Measurements from ENCODE around the gene PLPP4.
"Not testable (repeated sequence)": the region's sequence is repeated elsewhere in the genome, so short reads cannot be mapped to it uniquely, and the experiment has no call there.

Gene PLPP4

GRCh38 chr10:120490288-120490687 is 33.3 kb downstream of the PLPP4 start:
- DNase-seq (ENCODE audit: low read depth): no peak

GRCh38 chr10:120492346-120492745 is 35.3 kb downstream of the PLPP4 start:
- DNase-seq (ENCODE audit: low read depth): no peak

GRCh38 chr10:120493411-120494312 is 36.6 kb downstream of the PLPP4 start:
- DNase-seq (ENCODE audit: low read depth): no peak

- DNase-seq (ENCODE audit: low read depth): no peak
Measured at GRCh38 chr10:120494313-120494710, 37.3 kb downstream of the PLPP4 start.

- no peak for DNase-seq (ENCODE audit: low read depth)
Measured at GRCh38 chr10:120495226-120496009, 38.4 kb downstream of the PLPP4 start.

- DNase-seq (ENCODE audit: low read depth): no peak
Measured at GRCh38 chr10:120499883-120500282, 42.9 kb downstream of the PLPP4 start.

- no peak for DNase-seq (ENCODE audit: low read depth)
Measured at GRCh38 chr10:120503689-120504088, 46.7 kb downstream of the PLPP4 start.

GRCh38 chr10:120504227-120504626 is 47.2 kb downstream of the PLPP4 start:
- not testable (repeated sequence) for DNase-seq (ENCODE audit: low read depth)

GRCh38 chr10:120505056-120505455 is 48.0 kb downstream of the PLPP4 start:
- no peak for DNase-seq (ENCODE audit: low read depth)

- DNase-seq (ENCODE audit: low read depth): no peak
Measured at GRCh38 chr10:120505866-120506265, 48.8 kb downstream of the PLPP4 start.

- no peak for DNase-seq (ENCODE audit: low read depth)
Measured at GRCh38 chr10:120506674-120507073, 49.6 kb downstream of the PLPP4 start.

- no peak for DNase-seq (ENCODE audit: low read depth)
Measured at GRCh38 chr10:120507175-120507574, 50.1 kb downstream of the PLPP4 start.

GRCh38 chr10:120507651-120508050 is 50.6 kb downstream of the PLPP4 start:
- no peak for DNase-seq (ENCODE audit: low read depth)

GRCh38 chr10:120508393-120508792 is 51.4 kb downstream of the PLPP4 start:
- DNase-seq (ENCODE audit: low read depth): no peak

GRCh38 chr10:120508966-120509365 is 51.9 kb downstream of the PLPP4 start:
- no peak for DNase-seq (ENCODE audit: low read depth)

GRCh38 chr10:120511165-120511564 is 54.1 kb downstream of the PLPP4 start:
- DNase-seq (ENCODE audit: low read depth): no peak

GRCh38 chr10:120513307-120513796 is 56.3 kb downstream of the PLPP4 start:
- DNase-seq (ENCODE audit: low read depth): no peak

GRCh38 chr10:120514035-120514620 is 57.1 kb downstream of the PLPP4 start:
- no peak for DNase-seq (ENCODE audit: low read depth)

GRCh38 chr10:120514959-120515358 is 57.9 kb downstream of the PLPP4 start:
- no peak for DNase-seq (ENCODE audit: low read depth)

- DNase-seq (ENCODE audit: low read depth): no peak
Measured at GRCh38 chr10:120515741-120516140, 58.7 kb downstream of the PLPP4 start.

- DNase-seq (ENCODE audit: low read depth): no peak
Measured at GRCh38 chr10:120516426-120516825, 59.4 kb downstream of the PLPP4 start.

GRCh38 chr10:120517196-120517595 is 60.2 kb downstream of the PLPP4 start:
- DNase-seq (ENCODE audit: low read depth): no peak

Data from fibroblast of gingiva (primary cell).